GM19238 (cell line): ENCODE results near the gene PAK1.
"Not testable (repeated sequence)": the region's sequence is repeated elsewhere in the genome, so short reads cannot be mapped to it uniquely, and the experiment has no call there.

Source experiments
- DNase-seq: peaks from one replicate; pipeline ENCODE4 v3.0.0; 2011; ENCODE audit warnings: low spot score; ENCODE audit not compliant: insufficient read length

Gene PAK1

GRCh38 chr11:77311701-77312100 lies 162.2 kb downstream of the PAK1 start:
- DNase-seq, result no peak

GRCh38 chr11:77310721-77311120 lies 163.2 kb downstream of the PAK1 start:
- no peak for DNase-seq

GRCh38 chr11:77309401-77310085 lies 164.4 kb downstream of the PAK1 start:
- no peak for DNase-seq

DNA sequence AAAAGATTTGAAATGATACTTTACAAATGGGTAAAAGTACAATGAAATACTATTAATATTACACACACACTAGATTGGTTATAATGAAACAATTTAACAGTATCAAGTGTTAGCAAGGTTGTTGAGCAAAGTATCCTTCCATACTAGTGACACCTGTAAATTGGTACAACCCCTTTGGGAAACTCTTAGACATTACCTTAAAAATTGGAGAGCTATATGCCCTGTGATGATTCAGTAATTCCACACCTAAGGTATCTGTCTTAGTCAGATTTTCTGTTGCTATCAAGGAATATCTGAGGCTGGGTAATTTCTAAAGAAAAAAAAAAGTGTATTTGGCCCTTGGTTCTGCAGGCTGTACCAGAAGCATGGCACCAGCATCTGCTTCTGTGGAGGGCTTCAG lies 165.1 kb downstream of the PAK1 start:
- DNase-seq, result no peak

DNA sequence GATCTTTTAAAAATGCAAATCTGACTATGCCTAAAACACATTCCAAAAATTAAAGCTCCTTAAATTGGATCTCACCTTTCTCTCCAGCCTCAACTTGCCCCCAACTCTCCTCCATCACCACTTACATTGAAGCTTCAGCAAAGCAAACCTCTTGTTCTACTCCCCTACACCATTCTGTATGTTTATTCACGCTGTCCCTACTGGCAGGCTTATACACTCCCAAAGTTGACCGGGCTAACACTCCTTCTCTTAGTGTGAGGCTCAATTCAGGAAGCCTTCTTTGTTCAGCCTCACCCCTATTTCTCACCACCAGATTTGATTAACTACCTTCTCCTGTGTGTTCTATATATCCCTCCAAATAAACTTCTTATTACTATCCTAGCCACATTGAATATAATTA lies 170.6 kb downstream of the PAK1 start:
- DNase-seq, result no peak

DNA sequence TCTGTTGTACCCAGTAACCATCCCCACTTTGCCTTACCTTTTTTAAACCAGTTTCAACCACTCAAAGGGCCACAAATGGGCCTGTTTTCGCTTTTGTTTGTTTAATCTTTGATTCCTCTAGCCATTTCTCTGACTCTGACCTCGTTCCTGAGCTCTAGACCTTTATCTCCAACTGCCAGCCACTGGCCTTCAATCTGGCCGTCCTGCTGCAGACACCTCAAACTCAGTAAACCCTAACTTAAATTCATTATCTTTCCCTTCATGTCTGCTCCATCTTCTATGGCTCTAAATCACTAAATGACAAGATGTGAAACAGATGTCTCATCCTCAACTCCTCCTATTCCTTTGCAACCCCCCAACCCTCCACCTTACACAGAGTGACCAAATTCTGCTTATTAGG lies 171.1 kb downstream of the PAK1 start:
- DNase-seq, result no peak

DNA sequence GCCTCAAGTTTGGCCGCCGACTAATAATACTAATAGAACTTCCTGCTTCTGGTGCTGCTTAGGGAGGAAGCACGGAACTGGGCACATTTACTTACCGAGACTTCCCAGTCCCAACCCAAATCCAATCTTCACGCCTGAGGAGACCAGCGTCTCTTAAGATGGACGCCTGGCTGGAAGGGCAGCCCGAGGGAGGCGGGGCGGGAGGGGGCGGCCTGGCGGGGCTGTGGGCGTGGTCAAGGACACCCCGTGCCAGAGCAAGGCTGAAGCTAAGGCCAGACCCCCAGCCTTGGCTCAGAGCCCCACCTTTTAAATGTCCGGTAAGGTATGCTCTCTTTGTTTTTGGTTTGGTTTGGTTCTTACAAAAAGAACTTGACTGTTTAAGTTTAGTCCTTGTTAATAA lies 172.4 kb downstream of the PAK1 start, which contains the start of gene GDPD4:
GDPD4 (minus strand) TSS at position 177 of the 400 bp plus-strand sequence. CDS start 16,549 bp downstream, outside the sequence.
- no peak for DNase-seq

- DNase-seq, result no peak
These were observed 173.2 kb downstream of the PAK1 start for GRCh38 chr11:77300695-77301094.

DNA sequence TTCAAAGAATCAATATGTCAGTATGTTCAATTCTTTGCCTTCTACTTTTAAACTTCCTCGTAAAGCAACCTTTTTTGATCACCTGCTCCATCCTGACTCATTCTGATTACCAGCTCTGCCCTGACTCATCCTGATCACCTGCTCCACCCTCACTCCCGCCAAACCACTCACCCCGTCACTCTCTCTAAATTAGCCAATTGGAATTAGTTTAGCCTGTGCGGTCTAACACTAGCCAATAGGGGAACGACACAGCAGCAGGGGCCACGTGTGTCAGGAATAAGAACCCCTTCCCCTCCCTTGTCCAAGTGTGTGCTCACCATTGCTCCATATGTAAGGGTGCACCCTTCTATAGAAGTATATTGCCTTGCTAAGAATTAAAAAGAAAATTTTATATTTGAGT lies 173.9 kb downstream of the PAK1 start:
- DNase-seq, result not testable (repeated sequence)

DNA sequence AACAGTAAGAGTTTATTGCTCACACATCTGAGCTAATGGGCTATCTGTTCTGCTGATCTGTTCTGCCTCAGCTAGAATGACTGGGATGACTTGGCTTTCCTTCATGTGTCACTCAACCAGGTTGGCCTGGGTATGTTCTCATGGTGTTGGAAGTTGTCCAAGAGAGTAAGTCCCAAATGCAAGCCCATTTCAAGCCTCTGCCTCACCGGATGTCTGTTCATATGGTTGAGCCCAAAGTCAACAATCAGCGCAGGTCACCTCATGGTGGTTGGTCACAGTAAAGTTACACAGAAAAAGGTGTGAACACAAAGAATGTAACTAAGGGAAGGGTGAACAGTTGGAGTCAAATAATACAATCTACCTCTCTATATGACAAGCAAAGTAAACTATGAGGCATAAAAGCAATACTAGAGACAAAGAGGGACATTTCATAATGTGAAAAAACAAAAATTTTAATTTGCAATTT lies 174.3 kb downstream of the PAK1 start:
- no peak for DNase-seq

GRCh38 chr11:77294040-77294439 lies 179.9 kb downstream of the PAK1 start:
- no peak for DNase-seq

GRCh38 chr11:77289737-77290136 lies 184.2 kb downstream of the PAK1 start:
- DNase-seq, result no peak

GRCh38 chr11:77287615-77288273 lies 186.2 kb downstream of the PAK1 start:
- DNase-seq, result no peak

DNA sequence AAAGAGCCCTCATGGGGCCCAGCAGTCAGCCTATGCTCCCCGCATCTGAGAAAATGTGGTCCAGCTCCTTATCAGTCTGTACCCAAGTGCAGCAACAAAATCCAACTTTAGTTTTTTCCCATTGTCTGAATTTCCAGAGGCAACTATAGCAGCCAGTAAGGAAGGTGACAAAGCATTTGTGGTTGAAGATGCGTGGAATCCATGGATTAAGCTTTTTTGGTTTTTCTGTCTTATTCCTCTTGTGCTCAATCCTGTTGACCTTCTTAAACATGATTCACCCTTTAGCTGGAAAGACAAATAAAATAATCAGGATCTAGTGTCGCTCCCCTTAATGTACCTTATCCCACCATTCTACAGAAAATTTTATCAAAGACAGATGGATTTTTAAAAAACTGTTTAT lies 186.8 kb downstream of the PAK1 start:
- no peak for DNase-seq

- no peak for DNase-seq
These were observed 189.1 kb downstream of the PAK1 start for GRCh38 chr11:77284476-77285468.

- DNase-seq, result no peak
These were observed 190.8 kb downstream of the PAK1 start for GRCh38 chr11:77283101-77283500.

- DNase-seq, result no peak
These were observed 195.0 kb downstream of the PAK1 start for GRCh38 chr11:77278595-77279506.

DNA sequence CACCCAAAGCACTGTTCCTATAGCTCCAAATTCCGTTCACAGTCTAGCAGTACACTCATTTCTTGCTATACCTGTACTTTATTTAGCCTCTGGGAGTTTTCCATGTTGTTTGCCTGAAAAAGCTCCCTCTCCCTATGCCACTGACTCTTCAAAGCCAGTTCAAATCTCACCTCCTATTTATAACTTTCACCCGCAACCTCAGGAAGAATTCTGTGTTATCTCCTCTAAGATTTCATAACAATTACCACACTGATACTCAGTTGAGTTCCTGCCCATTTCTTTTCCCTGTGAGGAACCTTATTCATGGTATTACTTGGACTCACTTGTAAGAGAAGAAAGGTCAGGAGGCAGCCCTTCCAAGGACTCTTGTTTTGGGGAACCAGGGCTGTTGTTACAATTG lies 197.6 kb downstream of the PAK1 start:
- no peak for DNase-seq
